Measurements from ENCODE around the gene FBXO11.

The FBXO11 gene

GRCh38 chr2:47803363-47803762 lies 102.9 kb downstream of the FBXO11 start:
- no peak overlapping the region for H3K4me3 ChIP-seq (ENCODE audit: low read length)
- no peak for DNase-seq (ENCODE audit: low read depth)
- TF ChIP-seq CTCF (conservative IDR thresholded peaks at IDR 0.05; ENCODE audit: low read depth, low read length): no peak

GRCh38 chr2:47801118-47801517 lies 105.2 kb downstream of the FBXO11 start:
- TF ChIP-seq CTCF (conservative IDR thresholded peaks at IDR 0.05; ENCODE audit: low read depth, low read length): no peak
- no peak overlapping the region for H3K4me3 ChIP-seq (ENCODE audit: low read length)
- DNase-seq (ENCODE audit: low read depth): no peak

- TF ChIP-seq CTCF (conservative IDR thresholded peaks at IDR 0.05; ENCODE audit: low read depth, low read length): no peak
- no peak overlapping the region for H3K4me3 ChIP-seq (ENCODE audit: low read length)
- DNase-seq (ENCODE audit: low read depth): no peak
Observed at GRCh38 chr2:47799031-47799609, 107.2 kb downstream of the FBXO11 start.

GRCh38 chr2:47798631-47799030 lies 107.7 kb downstream of the FBXO11 start:
- no peak for TF ChIP-seq CTCF (conservative IDR thresholded peaks at IDR 0.05; ENCODE audit: low read depth, low read length)
- no peak for DNase-seq (ENCODE audit: low read depth)
- no peak overlapping the region for H3K4me3 ChIP-seq (ENCODE audit: low read length)

GRCh38 chr2:47796090-47796697 lies 110.1 kb downstream of the FBXO11 start:
- no peak for TF ChIP-seq CTCF (conservative IDR thresholded peaks at IDR 0.05; ENCODE audit: low read depth, low read length)
- DNase-seq (ENCODE audit: low read depth): no peak
- H3K4me3 ChIP-seq (ENCODE audit: low read length): no peak overlapping the region

GRCh38 chr2:47785986-47786385 lies 120.3 kb downstream of the FBXO11 start:
- H3K4me3 ChIP-seq (ENCODE audit: low read length): no peak overlapping the region
- DNase-seq (ENCODE audit: low read depth): no peak
- TF ChIP-seq CTCF (conservative IDR thresholded peaks at IDR 0.05; ENCODE audit: low read depth, low read length): no peak

- DNase-seq (ENCODE audit: low read depth): no peak
- peak overlapping the region; percentile 71 for H3K4me3 ChIP-seq (ENCODE audit: low read length)
- TF ChIP-seq CTCF (conservative IDR thresholded peaks at IDR 0.05; ENCODE audit: low read depth, low read length): no peak
Observed at GRCh38 chr2:47784352-47784851, 121.9 kb downstream of the FBXO11 start.
